Measurements from ENCODE around the gene S100A1.
A peak's percentile ranks its signal among the peaks of the same experiment; 100 is the strongest.
"Not testable (repeated sequence)": the region's sequence is repeated elsewhere in the genome, so short reads cannot be mapped to it uniquely, and the experiment has no call there.

The S100A1 gene

DNA sequence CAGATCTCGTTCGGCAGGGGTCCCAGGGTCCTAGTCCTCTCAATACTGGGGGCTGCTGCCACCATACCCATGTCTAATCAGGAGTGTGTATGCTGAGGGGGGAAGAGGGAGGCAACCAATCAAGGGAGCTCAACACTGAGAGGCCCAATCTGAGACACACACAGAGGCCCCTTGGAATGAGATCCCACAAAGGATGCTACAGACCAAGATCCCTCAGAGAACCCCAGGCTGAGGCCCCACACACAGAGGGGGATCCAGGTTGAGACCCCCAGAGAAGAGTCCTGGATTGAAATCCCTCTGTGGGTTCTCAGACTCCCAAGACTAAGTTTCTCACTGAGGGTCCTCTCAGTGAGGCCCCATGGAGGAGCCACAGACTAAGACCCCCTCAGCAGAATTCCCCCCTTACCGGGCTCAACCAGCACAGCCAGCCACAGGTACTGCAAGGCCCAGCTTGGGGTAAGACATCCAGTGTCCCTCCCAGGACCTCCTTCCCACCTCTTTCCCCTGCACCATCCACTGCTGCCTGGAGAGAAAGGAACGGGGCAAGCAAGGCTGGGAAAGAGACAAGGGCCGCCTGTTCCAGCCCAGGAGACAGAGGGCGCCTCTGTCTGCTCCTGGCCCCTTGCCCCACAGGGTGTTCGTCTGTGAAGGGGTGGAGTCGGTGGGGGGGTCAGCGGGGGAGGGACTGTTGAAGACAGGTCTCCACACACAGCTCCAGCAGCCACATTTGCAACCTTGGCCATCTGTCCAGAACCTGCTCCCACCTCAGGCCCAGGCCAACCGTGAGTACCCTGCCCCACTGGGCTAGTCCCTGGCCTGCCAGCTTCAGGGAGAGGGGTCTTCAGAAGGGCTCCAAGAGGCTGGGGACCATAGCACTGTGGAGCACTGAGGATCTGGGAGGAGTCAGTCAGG is at the start of gene S100A1:
Gene S100A1, plus strand, starts transcription at position 720 of the 912 bp plus-strand sequence. CDS start 2,088 bp downstream, outside the sequence.
- no peak for DNase-seq

DNA sequence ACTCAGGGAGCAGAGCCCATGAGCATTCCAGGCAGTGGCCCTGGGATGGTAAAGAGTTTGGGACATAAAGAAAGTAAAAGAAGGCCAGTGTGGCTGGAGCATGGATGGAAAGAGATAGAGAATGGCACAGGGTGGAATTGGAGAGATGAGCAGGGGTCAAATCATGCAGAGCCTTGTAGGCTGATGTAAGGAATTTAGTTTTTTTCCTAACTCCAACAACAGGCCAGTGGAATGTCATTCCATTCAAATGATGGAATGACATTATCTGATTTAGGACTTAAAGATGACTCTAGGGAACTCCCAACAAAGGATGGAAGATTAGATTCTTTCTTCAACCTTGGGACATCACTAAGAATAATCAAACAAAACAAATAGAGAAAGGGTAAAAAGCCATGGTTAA is 49.7 kb upstream of the S100A1 start:
- no peak for DNase-seq

GRCh38 chr1:153578936-153579335 is 49.3 kb upstream of the S100A1 start:
- no peak for DNase-seq

DNA sequence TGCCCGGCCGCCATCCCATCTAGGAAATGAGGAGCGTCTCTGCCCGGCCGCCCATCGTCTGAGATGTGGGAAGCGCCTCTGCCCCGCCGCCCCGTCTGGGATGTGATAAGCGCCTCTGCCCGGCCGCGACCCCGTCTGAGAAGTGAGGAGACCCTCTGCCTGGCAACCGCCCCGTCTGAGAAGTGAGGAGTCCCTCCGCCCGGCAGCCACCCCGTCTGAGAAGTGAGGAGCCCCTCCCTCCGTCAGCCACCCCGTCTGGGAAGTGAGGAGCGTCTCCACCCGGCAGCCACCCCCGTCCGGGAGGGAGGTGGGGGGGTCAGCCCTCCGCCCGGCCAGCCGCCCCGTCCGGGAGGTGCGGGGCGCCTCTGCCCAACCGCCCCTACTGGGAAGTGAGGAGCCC is 45.4 kb upstream of the S100A1 start:
- DNase-seq: not testable (repeated sequence)

DNA sequence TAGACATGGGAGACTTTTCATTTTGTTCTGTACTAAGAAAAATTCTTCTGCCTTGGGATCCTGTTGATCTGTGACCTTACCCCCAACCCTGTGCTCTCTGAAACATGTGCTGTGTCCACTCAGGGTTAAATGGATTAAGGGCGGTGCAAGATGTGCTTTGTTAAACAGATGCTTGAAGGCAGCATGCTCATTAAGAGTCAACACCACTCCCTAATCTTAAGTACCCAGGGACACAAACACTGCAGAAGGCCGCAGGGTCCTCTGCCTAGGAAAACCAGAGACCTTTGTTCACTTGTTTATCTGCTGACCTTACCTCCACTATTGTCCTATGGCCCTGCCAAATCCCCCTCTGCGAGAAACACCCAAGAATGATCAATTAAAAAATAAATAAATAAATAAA is 44.7 kb upstream of the S100A1 start:
- not testable (repeated sequence) for DNase-seq

DNA sequence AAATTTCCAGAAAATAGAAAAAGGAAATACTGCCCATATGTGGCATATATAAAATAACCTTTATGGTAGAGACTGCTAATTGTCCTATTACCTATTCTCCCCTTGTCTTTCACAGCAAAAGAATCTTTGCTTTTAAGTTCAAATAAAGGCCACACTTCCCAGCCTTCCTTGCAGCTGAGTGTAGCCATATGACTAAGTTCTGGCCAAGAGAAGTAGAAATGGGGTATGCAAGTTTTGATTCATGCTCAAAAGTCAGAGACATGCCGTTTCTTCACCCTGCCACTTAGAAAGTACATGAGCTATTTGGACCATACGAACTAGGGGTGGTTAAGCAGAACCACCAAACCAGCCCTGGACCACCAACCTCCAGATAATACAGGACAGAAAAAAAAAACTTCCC is 44.3 kb upstream of the S100A1 start:
- DNase-seq: no peak

GRCh38 chr1:153585006-153585405 is 43.2 kb upstream of the S100A1 start:
- DNase-seq: no peak

GRCh38 chr1:153586347-153586746 is 41.9 kb upstream of the S100A1 start:
- DNase-seq: no peak

DNA sequence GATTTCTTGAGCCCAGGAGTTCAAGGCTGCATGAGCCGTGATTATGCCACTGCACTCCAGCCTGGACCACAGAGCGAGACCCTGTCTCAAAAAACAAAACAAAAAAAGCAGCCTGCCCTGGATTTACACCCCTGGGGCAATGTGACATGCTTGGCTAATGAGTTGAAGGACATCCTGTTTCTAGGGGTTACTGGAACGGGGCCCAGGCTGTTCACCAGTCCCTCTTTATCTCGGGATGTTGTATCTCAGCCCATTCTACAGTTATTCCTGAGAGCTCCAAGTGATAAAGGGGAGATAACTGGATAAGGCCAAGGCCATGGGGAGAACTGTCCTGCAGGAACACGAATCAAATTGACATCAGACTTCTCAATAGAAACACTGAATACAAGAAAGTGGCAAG is 40.9 kb upstream of the S100A1 start:
- no peak for DNase-seq

DNA sequence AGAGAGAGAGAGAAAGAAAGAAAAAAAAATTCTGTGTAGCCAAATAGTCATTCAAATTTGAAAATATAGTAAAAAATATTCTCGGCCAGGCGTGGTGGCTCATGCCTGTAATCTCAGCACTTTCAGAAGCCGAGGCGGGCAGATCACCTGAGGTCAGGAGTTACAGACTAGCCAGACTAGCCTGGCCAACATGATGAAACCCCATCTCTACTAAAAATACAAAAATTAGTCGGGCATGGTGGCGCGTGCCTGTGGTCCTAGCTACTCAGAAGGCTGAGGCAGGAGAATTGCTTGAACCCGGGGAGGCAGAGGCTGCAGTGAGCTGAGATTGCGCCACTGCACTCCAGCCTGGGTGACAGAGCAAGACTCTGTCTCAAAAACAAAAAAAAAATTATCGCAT is 40.2 kb upstream of the S100A1 start:
- DNase-seq: not testable (repeated sequence)

DNA sequence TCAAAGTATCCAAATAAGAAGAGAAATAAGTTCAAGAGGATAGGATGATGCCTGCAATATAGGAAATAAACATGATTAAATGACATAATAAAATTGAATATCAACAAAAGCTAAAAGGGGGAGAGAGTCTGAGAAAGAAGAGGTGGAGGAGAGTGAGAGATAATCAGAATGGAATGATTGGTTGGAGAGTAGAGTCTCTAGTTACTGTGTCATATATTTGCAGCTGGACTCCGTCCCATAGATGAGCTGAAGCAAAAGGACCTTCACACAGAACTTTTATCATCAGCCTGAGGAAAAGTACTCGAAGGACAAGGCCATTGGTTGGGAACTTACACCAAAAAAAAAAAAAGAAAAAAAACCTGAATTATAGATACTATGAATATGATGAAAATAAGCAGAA is 39.8 kb upstream of the S100A1 start:
- no peak for DNase-seq

- no peak for DNase-seq
These were observed 35.5 kb upstream of the S100A1 start for GRCh38 chr1:153592748-153593147.

DNA sequence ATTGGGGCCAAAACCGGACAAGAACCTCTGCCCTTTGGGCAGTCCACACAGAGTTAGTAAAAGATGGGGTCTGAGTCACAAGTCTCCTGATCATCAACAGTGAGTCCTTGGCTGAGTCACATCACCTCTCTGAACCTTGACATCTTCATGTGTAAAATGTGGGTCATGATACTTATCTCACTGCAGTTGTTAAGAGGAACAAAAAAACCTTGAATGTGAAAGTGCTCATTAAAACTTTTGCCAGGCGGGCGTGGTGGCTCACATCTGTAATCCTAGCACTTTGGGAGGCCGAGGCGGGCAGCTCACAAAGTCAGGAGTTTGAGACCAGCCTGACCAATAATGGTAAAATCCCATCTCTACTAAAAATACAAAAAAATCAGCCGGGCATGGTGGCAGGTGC is 31.0 kb upstream of the S100A1 start:
- no peak for DNase-seq

- DNase-seq: peak in 1 of 6 experiments; percentile 5
These were observed 29.7 kb upstream of the S100A1 start for GRCh38 chr1:153598309-153599172.

GRCh38 chr1:153599847-153600246 is 28.4 kb upstream of the S100A1 start:
- no peak for DNase-seq

- no peak for DNase-seq
These were observed 25.5 kb upstream of the S100A1 start for GRCh38 chr1:153602749-153603148.

DNA sequence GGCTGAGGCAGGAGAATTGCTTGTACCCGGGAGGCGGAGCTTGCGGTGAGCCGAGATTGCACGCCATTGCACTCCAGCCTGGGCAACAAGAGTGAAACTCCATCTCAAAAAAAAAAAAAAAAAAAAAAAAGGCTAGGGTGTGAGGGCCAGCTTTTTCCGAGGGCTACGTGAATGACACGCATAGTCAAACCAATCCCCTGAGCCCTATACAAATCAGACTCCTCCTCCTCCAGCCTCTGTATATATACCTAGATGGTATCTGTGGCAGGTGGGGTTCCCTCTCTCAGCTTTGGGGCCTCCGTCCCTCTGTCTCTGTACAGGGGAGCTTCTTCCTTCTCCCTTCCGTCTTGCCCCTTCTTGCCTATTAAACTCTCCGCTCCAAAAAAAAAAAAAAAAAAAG is 22.0 kb upstream of the S100A1 start:
- DNase-seq: no peak

GRCh38 chr1:153607381-153607780 is 20.9 kb upstream of the S100A1 start:
- DNase-seq: no peak

DNA sequence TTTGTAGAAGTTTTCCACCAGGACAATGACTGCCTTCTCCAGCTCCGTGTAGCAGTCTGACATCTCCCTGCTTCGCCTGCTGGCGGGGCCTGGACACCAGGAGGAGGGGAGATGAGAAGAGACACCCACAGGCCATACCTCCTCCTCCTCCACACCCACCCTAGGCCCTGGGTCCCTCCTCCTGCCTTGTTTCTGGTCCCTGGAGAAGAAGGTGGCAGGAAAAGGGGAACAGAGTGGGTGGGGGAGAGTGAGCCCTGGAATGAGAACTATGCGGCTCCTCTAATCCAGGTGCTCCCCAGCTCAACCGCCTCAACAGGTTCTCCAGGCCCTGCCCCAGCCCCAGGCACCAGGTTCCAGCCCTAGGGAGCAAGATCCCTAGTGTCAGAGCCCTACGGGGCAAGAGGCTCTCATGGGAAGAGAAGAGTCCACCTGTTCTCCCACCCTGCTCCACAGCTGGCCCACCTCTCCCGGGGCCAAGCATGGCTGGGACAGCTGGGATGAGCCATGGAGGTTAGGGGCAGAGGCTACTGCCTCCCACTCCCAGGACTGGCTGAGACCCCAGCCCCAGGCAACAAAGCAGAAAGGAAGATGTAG is 20.0 kb upstream of the S100A1 start:
- DNase-seq: no peak

DNA sequence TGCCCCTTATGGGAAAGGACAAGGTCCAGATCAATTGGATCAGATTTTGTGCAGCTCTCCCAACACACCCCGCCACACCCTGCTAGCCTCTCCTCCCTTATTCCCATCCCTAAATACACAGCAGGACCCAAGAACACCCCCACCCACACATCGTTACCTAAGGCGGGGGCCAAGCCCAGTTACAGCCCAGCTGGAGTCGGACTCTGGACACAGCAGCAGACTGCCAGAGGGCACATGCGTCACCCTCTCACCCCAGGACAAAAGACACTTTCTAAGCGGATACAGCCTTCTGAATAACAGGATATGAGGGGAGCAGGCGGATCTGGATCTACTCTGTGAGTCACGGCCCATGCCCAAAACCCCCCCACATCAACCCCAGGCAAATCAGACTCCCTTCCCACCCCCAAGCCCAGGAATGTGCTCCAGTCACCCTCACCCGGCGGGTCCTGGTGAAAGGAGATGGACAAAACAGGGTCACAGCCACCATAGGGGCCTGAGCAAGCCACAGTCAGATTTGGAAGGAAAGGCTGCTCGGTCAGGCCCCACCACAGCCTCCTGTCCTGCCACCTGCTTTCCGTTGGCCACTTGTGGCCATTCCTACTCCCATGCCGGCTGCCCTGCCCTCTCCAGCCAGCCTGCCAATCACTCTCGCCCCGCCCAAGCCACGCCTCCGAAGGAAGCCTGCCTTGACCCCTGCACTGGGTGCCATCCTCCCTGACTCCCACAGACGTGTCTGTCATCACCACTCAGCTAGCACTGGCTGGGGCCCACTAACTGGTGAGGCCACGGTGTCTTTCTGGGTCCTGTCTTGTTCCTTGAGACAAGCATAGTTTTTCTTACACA is 19.3 kb upstream of the S100A1 start:
- no peak for DNase-seq

DNA sequence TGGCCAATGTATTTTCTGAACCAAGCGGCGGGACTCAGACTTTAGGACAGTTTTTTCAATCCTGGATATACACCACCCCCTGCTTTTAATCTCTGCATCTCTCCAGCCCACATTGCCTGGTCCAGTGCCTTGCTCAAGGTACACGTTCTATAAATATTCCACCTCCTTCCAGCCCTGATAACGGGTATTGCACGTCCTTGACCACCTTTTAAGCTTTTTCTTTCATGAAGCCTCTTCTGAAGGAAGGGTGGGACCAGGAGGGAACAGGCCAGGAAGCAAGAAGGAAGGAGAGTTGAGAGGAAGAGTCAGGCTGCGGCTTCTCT is 18.7 kb upstream of the S100A1 start:
- no peak for DNase-seq

DNA sequence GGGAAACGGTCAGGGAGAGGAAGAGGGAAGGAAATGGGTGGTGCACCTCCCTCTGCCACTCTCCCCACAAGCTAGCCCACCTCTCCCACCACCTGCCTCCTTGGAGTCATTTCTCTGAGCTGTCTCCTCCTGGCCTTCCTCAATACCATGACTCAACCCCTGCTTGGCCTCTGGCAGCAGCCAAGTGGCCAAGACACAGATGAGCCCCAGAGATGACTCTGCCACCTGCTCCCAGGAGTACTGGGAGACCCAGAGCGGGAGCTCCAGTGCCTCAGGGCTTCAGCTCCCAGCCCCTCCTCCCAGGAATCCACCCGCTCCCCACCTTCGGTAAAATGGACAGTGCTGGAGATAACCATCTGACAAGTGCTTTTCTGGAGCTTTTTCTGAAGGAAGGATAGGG is 17.9 kb upstream of the S100A1 start:
- DNase-seq: no peak

Measured in stimulated activated naive CD4-positive, alpha-beta T cell (primary cell).